DND-41 (cell line): Measurements from ENCODE around the gene ATP6V1F.

Experiments used
- ATAC-seq: fragments of 200-7000 bp; cut with Tn5 transposase; 3 replicates; pipeline ENCODE4 v1.9.1; 2021; ENCODE audit warnings: low read depth; ENCODE audit not compliant: insufficient read depth
- DNase-seq: peaks from one replicate; pipeline ENCODE4 v3.0.0-alpha.2; 2020
- H2AFZ ChIP-seq: 2 replicates; pipeline ENCODE4 v1.6.0; 2012; ENCODE audit warnings: low read depth, low read length
- H3K27ac ChIP-seq: 2 replicates; pipeline ENCODE4 v1.5.1; 2012; ENCODE audit warnings: low read length, inconsistent platforms
- H3K27me3 ChIP-seq: fragments of 200-600 bp; sonication (generic); 2 replicates; pipeline ENCODE4 v1.6.0; 2012; ENCODE audit warnings: low read length, mild to moderate bottlenecking, inconsistent platforms; ENCODE audit not compliant: insufficient read depth, poor library complexity
- H3K36me3 ChIP-seq: 2 replicates; pipeline ENCODE4 v1.5.1; 2012; ENCODE audit warnings: low read length, inconsistent platforms; ENCODE audit not compliant: insufficient read depth
- H3K4me1 ChIP-seq: 2 replicates; pipeline ENCODE4 v1.5.1; 2012; ENCODE audit warnings: mild to moderate bottlenecking, low read length; ENCODE audit not compliant: insufficient read depth
- H3K4me2 ChIP-seq: 2 replicates; pipeline ENCODE4 v1.6.0; 2012; ENCODE audit warnings: mild to moderate bottlenecking, moderate library complexity, low read length, inconsistent platforms; ENCODE audit not compliant: insufficient read depth
- H3K4me3 ChIP-seq, 2 experiments: fragments of 200-600 bp in 1 of 2; shearing (Covaris generic) in 1 of 2; 2 replicates each; pipeline ENCODE4 v1.5.1; 2012 to 2016; ENCODE audit warnings: inconsistent platforms in 2 of 2, low read length in 2 of 2, mild to moderate bottlenecking in 2 of 2, low read depth in 1 of 2, moderate library complexity in 1 of 2
- H3K79me2 ChIP-seq: 2 replicates; pipeline ENCODE4 v1.6.0; 2012; ENCODE audit warnings: low read length, inconsistent platforms; ENCODE audit not compliant: insufficient read depth
- H3K9ac ChIP-seq: 2 replicates; pipeline ENCODE4 v1.6.0; 2012; ENCODE audit warnings: low read depth, mild to moderate bottlenecking, inconsistent platforms, low read length, moderate library complexity
- H3K9me3 ChIP-seq: 2 replicates; pipeline ENCODE4 v1.5.1; 2012; ENCODE audit warnings: low read length, moderate library complexity, mild to moderate bottlenecking, inconsistent platforms; ENCODE audit not compliant: insufficient read depth, severe bottlenecking
- H4K20me1 ChIP-seq: 2 replicates; pipeline ENCODE4 v1.6.0; 2012; ENCODE audit warnings: low read length; ENCODE audit not compliant: insufficient read depth
- EZH2 ChIP-seq: IDR thresholded peaks from 3 replicates; pipeline ENCODE4 v1.6.1; 2012; ENCODE audit warnings: borderline replicate concordance, low read depth, mild to moderate bottlenecking, moderate library complexity, low read length, inconsistent platforms; ENCODE audit not compliant: severe bottlenecking
- TF ChIP-seq, protein P1 (sequence below): IDR thresholded peaks from 2 replicates; pipeline ENCODE4 v1.5.1; 2012; ENCODE audit warnings: borderline replicate concordance, low read length, moderate library complexity, mild to moderate bottlenecking; ENCODE audit not compliant: poor library complexity, severe bottlenecking; ENCODE audit errors: extremely low read depth

Gene ATP6V1F

DNA sequence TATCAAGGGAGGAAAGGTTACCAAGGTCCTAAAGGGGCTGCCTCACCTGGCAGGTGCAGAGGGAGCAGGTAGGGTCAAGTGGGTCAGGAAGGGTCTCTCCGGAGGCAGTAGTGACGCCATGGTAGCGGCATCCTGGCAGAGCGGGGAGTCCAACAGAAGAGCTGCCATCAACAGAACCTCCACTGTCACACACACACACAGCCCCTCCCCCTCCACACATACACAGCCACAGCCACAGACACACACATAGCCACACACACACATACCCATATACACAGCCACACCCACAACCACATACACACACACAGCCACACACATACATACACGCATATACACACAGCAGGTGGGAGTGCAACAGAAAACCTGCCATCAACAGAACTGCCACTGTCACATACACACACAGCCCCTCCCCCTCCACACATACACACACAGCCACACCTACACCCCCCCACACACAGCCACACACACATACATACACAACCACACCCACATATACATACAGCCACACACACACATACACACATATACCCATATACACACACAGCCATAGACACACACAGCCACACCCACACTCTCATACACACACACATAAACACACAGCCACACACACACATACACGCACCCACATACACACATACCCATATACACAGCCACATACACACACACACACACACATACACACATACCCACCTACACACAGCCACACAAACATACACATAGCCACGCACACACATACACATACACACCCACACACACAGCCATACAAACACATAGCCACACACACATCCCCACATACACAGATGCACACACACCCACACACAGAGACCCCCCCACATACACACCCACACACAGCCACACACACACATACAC lies 24.7 kb downstream of the ATP6V1F start:
- no peak for DNase-seq
- no peaks in the 10 kb centered on the region for H3K79me2 ChIP-seq
- H2AFZ ChIP-seq = no peak overlapping the region
- no peaks in the 10 kb centered on the region for H3K36me3 ChIP-seq
- H3K27me3 ChIP-seq = no peaks in the 10 kb centered on the region
- H3K4me1 ChIP-seq = no peaks in the 10 kb centered on the region
- H3K4me3 ChIP-seq = no peak overlapping the region
- H3K9ac ChIP-seq = no peak overlapping the region
- H3K27ac ChIP-seq = no peak overlapping the region
- no peaks in the 10 kb centered on the region; the same call in 1 of the 2 replicates for H4K20me1 ChIP-seq
- H3K9me3 ChIP-seq = no peaks in the 10 kb centered on the region
- no peak overlapping the region for H3K4me2 ChIP-seq
- ATAC-seq = no peak
- no peak for TF ChIP-seq EZH2
- TF ChIP-seq, protein P1, sequence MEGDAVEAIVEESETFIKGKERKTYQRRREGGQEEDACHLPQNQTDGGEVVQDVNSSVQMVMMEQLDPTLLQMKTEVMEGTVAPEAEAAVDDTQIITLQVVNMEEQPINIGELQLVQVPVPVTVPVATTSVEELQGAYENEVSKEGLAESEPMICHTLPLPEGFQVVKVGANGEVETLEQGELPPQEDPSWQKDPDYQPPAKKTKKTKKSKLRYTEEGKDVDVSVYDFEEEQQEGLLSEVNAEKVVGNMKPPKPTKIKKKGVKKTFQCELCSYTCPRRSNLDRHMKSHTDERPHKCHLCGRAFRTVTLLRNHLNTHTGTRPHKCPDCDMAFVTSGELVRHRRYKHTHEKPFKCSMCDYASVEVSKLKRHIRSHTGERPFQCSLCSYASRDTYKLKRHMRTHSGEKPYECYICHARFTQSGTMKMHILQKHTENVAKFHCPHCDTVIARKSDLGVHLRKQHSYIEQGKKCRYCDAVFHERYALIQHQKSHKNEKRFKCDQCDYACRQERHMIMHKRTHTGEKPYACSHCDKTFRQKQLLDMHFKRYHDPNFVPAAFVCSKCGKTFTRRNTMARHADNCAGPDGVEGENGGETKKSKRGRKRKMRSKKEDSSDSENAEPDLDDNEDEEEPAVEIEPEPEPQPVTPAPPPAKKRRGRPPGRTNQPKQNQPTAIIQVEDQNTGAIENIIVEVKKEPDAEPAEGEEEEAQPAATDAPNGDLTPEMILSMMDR = no peak

DNA sequence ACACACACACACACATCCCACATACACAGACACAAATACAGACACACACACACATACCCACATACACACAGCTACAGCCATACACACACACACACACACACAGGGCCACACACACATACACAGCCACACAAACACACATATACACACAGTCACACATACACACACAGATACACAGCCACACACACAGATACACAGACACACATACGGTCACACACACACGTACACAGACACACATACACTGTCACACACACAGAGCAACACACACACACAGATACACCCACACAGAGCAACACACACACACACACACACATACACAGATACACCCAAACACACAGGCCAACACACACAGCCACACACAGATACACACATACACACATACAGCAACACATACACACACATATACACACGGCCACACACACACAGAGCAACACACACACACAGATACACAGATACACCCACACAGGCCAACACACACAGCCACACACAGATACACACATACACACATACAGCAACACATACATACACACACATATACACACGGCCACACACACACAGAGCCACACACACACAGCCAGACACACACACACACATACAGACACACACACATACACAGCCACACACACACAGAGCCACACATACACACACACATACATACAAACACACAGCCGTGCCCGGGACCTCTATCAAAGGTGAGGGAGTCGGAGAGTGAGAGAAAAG lies 25.5 kb downstream of the ATP6V1F start:
- Histone ChIP-seq H3K4me1 (no peaks in the 10 kb centered on the region), H3K9me3 (no peaks in the 10 kb centered on the region), H3K79me2 (no peaks in the 10 kb centered on the region), H3K4me3 (no peak overlapping the region), H3K27ac (no peak overlapping the region), H2AFZ (no peak overlapping the region), H3K27me3 (no peaks in the 10 kb centered on the region), H3K9ac (no peak overlapping the region), H3K4me2 (no peak overlapping the region), H4K20me1 (no peaks in the 10 kb centered on the region; the same call in 1 of the 2 replicates), H3K36me3 (no peaks in the 10 kb centered on the region)
- TF ChIP-seq, protein P1 = no peak
- no peak for TF ChIP-seq EZH2
- DNase-seq (no peak), ATAC-seq (no peak)

DNA sequence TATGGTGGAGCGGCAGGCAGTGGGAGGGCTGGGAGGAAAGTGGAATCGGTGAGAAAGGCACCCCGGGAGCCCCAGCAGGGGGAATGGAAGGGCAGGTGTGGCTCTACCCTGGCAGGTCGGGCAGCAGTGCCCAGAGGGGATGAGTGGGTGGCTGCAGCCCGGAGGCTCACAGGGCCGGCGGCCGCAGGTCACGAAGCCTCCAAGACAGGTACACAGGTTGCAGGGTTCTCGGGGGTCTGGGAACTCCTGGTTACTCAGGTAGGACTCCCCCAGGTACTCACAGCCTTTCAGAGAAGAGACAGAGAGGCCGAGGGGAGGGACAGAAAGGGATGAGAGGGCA lies 26.1 kb downstream of the ATP6V1F start:
- TF ChIP-seq, protein P1 = no peak
- no peak for TF ChIP-seq EZH2
- no peak overlapping the region for H3K9ac ChIP-seq
- no peaks in the 10 kb centered on the region for H3K27me3 ChIP-seq
- no peaks in the 10 kb centered on the region for H3K9me3 ChIP-seq
- no peaks in the 10 kb centered on the region; the same call in 1 of the 2 replicates for H4K20me1 ChIP-seq
- H2AFZ ChIP-seq = no peak overlapping the region
- H3K79me2 ChIP-seq = no peaks in the 10 kb centered on the region
- H3K36me3 ChIP-seq = no peaks in the 10 kb centered on the region
- H3K4me3 ChIP-seq = no peak overlapping the region
- H3K27ac ChIP-seq = no peak overlapping the region
- H3K4me2 ChIP-seq = no peak overlapping the region
- DNase-seq (no peak), ATAC-seq (no peak)
- H3K4me1 ChIP-seq = no peaks in the 10 kb centered on the region
